Peyer's patch (tissue), 4 donors: ENCODE data around the gene USH2A.

Experiments
- CTCF ChIP-seq, 6 experiments: fragments of 450-650 bp in 4 of 6; fragments of 200-600 bp in 2 of 6; sonication (generic) in 1 of 6; IDR thresholded peaks; one replicate each; pipeline ENCODE4 v1.5.1; 2017 to 2019; ENCODE audit warnings: antibody characterized with exemption in 6 of 6, mild to moderate bottlenecking in 3 of 6, moderate library complexity in 1 of 6
- POLR2A ChIP-seq, 2 donors: fragments of 450-650 bp; IDR thresholded peaks; one replicate each; pipeline ENCODE4 v1.5.1; 2017; ENCODE audit warnings: antibody characterized with exemption in 2 of 2, mild to moderate bottlenecking in 2 of 2, moderate library complexity in 2 of 2

GRCh38 chr1:216046336-216046735 is 376.9 kb downstream of the USH2A start:
- TF ChIP-seq CTCF (IDR thresholded peaks at IDR 0.05) (no peak), POLR2A (IDR thresholded peaks at IDR 0.05) (no peak)
